ENCODE measurements around the gene MPO. TPM values are rescaled to one million over a fixed set of nuclear protein-coding genes. Genes with fewer than 3 reads are reported as not detected.

MPO gene
- total and polyA plus RNA-seq, 2 donors (not counting 1 experiment from before 2014, with no cell fraction given) = 0.07 TPM; not detected in 1

DNA sequence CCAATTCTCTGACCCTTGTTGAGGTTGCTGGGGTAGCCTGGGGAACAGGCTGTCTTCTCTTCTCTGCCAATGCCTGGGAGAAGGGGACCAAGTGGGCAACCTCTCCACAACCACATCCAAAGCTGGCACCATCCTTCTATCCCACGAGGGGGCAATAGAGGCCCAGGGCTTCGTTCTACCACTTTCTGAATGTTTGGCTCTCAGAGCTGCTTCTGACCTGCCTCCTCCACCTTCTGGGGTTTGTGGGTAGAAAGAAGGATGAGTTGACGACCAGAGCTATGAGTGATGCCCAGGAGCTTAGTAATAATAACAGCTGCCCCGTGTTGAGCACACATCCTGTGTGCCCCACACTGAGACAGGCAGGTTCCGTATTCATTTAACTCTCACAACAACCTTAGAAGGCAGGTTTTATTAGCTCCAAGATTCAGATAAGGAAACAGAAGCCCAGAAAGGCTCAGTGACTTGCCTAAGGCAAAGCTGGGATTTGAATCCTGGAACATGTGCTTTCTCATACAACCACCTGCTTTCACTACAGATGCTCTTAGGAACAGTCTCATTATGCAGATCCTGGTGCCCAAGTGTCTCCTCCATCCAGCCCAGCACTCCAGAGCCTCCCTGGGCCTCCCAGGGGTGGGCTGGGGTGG lies 36.8 kb upstream of the MPO start:
- ChIA-PET POLR2A (interaction anchor here (0.5 to 5.5 kb wide), 15 partner anchors 9 to 342 kb away, joined by 3 to 46 read pairs (median 10); partner anchors contain the start of genes HSF5, RNF43, SUPT4H1 and TSPOAP1), CTCF (interaction anchor here (0.6 to 17.9 kb wide), 50 partner anchors 9 to 789 kb away, joined by 3 to 587 read pairs (median 6); partner anchors contain the start of genes HSF5, RNF43, SUPT4H1 and TRIM37)
- Histone ChIP-seq H3K79me2 (ENCODE audit: control insufficient read depth, insufficient read depth, low read length) (peaks cover 19% of the 10 kb centered on the region), H3K4me1 (ENCODE audit: control insufficient read depth in 2 of 2, insufficient read depth in 2 of 2, low read length in 2 of 2) (peaks cover 11 to 12% of the 10 kb centered on the region in 2 donors), H3K4me3 (ENCODE audit: control extremely low read depth in 1 of 5, extremely low read depth in 1 of 5, insufficient read depth in 1 of 5, low read depth in 2 of 5, low read length in 4 of 5) (no peak overlapping the region), H3K9ac (ENCODE audit: low read length) (no peak overlapping the region), H3K36me3 (replicated peaks in 1 of 2; ENCODE audit: control extremely low read depth in 1 of 2, control insufficient read depth in 1 of 2, extremely low read depth in 1 of 2, insufficient read depth in 2 of 2, low read length in 1 of 2) (no peaks in the 10 kb centered on the region), H3K27me3 (replicated peaks in 1 of 4; ENCODE audit: control extremely low read depth in 1 of 4, control insufficient read depth in 3 of 4, insufficient read depth in 4 of 4, low read length in 3 of 4) (no peaks in the 10 kb centered on the region), H2AFZ (ENCODE audit: insufficient read depth, low read depth, low read length, poor library complexity, severe bottlenecking) (peak overlapping the region; percentile 48), H3K27ac (ENCODE audit: low read length in 2 of 2) (peak overlapping the region; percentile 53 to 76), H4K20me1 (ENCODE audit: control insufficient read depth, insufficient read depth, low read length, poor library complexity, severe bottlenecking) (no peaks in the 10 kb centered on the region), H3K9me3 (ENCODE audit: control extremely low read depth in 1 of 3, control insufficient read depth in 2 of 3, insufficient read depth in 1 of 3, low read length in 2 of 3) (no peaks in the 10 kb centered on the region), H3K4me2 (replicated peaks; ENCODE audit: low read depth, low read length, poor library complexity, severe bottlenecking) (peak overlapping the region; percentile 33)
- Mint-ChIP-seq H3K9me3 (ENCODE audit: insufficient read depth) (no peaks in the 10 kb centered on the region), H3K27ac (peak overlapping the region; percentile 96), H3K4me3 (peak overlapping the region; percentile 33), H3K27me3 (no peaks in the 10 kb centered on the region), H3K4me1 (peaks cover 14% of the 10 kb centered on the region)
- intact Hi-C loops (cut with micrococcal nuclease) = loop anchor here (1.0 kb wide), 8 partner anchors 12 to 197 kb away; partner anchors contain the start of genes MTMR4, RNF43 and SUPT4H1
- DNase-seq = peak; percentile 87
- TF ChIP-seq, protein P1, sequence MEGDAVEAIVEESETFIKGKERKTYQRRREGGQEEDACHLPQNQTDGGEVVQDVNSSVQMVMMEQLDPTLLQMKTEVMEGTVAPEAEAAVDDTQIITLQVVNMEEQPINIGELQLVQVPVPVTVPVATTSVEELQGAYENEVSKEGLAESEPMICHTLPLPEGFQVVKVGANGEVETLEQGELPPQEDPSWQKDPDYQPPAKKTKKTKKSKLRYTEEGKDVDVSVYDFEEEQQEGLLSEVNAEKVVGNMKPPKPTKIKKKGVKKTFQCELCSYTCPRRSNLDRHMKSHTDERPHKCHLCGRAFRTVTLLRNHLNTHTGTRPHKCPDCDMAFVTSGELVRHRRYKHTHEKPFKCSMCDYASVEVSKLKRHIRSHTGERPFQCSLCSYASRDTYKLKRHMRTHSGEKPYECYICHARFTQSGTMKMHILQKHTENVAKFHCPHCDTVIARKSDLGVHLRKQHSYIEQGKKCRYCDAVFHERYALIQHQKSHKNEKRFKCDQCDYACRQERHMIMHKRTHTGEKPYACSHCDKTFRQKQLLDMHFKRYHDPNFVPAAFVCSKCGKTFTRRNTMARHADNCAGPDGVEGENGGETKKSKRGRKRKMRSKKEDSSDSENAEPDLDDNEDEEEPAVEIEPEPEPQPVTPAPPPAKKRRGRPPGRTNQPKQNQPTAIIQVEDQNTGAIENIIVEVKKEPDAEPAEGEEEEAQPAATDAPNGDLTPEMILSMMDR (IDR thresholded peaks at IDR 0.05) = peak; percentile 84
- TF ChIP-seq EZH2 (IDR thresholded peaks at IDR 0.05; ENCODE audit: borderline replicate concordance, insufficient read depth, low read depth, low read length, poor library complexity, severe bottlenecking) = no peak
- 40% methylated on average over 1 of the region's 5 CpGs for WGBS (ENCODE audit: insufficient coverage)
- ATAC-seq (ENCODE audit: low read depth) = peak; percentile 97
